H1 (cell line): Measurements from ENCODE around the gene ZNF846. TPM values are rescaled to one million over a fixed set of nuclear protein-coding genes. Genes with fewer than 3 reads are reported as not detected.

Source experiments
- CTCF ChIA-PET: fragments of 300-600 bp; sonication (Branson Sonifier 250); formaldehyde crosslinking; loops from one replicate; lab custom pipeline; 2021; ENCODE audit not compliant: partially characterized antibody; lab: Charles Lee
- POLR2A ChIA-PET: fragments of 300-600 bp; sonication (Branson Sonifier 250); formaldehyde crosslinking; loops from one replicate; lab custom pipeline; 2021; ENCODE audit warnings: inconsistent platforms; ENCODE audit not compliant: partially characterized antibody; lab: Charles Lee
- DNase-seq, 2 experiments: peaks; one replicate each; pipeline versions ENCODE4 v3.0.0 to v3.0.0-alpha.2; 2010 to 2022; ENCODE audit warnings: low spot score in 2 of 2, low read depth in 1 of 2, mixed read lengths in 1 of 2
- FAIRE-seq: peaks from 2 replicates; lab custom pipeline; 2011; peaks lifted over from hg19 to GRCh38; lab: Jason Lieb, UNC
- H2AFZ ChIP-seq: 2 replicates; pipeline ENCODE4 v1.8.1; 2012; ENCODE audit warnings: low read length, inconsistent platforms
- H2AK5ac ChIP-seq: 2 replicates; pipeline ENCODE4 v1.6.1; 2013; ENCODE audit warnings: low read depth, low read length
- H2BK120ac ChIP-seq: replicated peaks from 2 replicates; pipeline ENCODE3; 2013; ENCODE audit warnings: low read depth, low read length, inconsistent platforms
- H2BK12ac ChIP-seq: 2 replicates; pipeline ENCODE4 v1.6.1; 2013; ENCODE audit warnings: low read depth, low read length
- H2BK15ac ChIP-seq: 2 replicates; pipeline ENCODE4 v1.6.1; 2013; ENCODE audit warnings: low read length
- H2BK20ac ChIP-seq: 2 replicates; pipeline ENCODE4 v1.6.1; 2013; ENCODE audit warnings: low read length
- H2BK5ac ChIP-seq: 2 replicates; pipeline ENCODE4 v1.6.1; 2013; ENCODE audit warnings: low read depth, low read length
- H3K14ac ChIP-seq: 2 replicates; pipeline ENCODE4 v1.6.1; 2013; ENCODE audit warnings: inconsistent platforms; ENCODE audit not compliant: insufficient read length
- H3K18ac ChIP-seq: 2 replicates; pipeline ENCODE4 v1.6.1; 2013; ENCODE audit warnings: low read length; ENCODE audit errors: extremely low read depth
- H3K23ac ChIP-seq: 2 replicates; pipeline ENCODE4 v1.6.1; 2013; ENCODE audit warnings: inconsistent platforms; ENCODE audit not compliant: insufficient read length
- H3K23me2 ChIP-seq: 2 replicates; pipeline ENCODE4 v1.6.1; 2013; ENCODE audit warnings: low read depth, low read length
- H3K27ac ChIP-seq: 2 replicates; pipeline ENCODE4 v1.6.1; 2011; ENCODE audit warnings: low read depth, low read length, inconsistent platforms
- H3K27me3 ChIP-seq, 4 experiments: replicated peaks in 1 of 4; 1 replicate in 1 of 4; 2 replicates in 3 of 4; pipeline versions ENCODE4 v1.6.1 to v1.8.1; 2011 to 2013; ENCODE audit warnings: low read length in 3 of 4, mild to moderate bottlenecking in 3 of 4, inconsistent platforms in 2 of 4, mixed read lengths in 2 of 4, moderate library complexity in 1 of 4; ENCODE audit not compliant: control insufficient read depth in 3 of 4, insufficient read depth in 3 of 4; ENCODE audit errors: extremely low read depth in 1 of 4
- H3K36me3 ChIP-seq, 4 experiments: 2 replicates each; pipeline versions ENCODE4 v1.6.1 to v1.8.1; 2011 to 2013; ENCODE audit warnings: mild to moderate bottlenecking in 4 of 4, low read length in 3 of 4, moderate library complexity in 2 of 4, control low read depth in 1 of 4, inconsistent platforms in 1 of 4; ENCODE audit not compliant: insufficient read depth in 4 of 4, control insufficient read depth in 2 of 4
- H3K4ac ChIP-seq: replicated peaks from 2 replicates; pipeline ENCODE3; 2013; ENCODE audit warnings: low read length, low read depth, mixed read lengths, inconsistent platforms; ENCODE audit not compliant: insufficient read length
- H3K4me1 ChIP-seq, 4 experiments: replicated peaks in 1 of 4; 1 replicate in 1 of 4; 2 replicates in 3 of 4; pipeline versions ENCODE4 v1.6.1 to v1.8.1; 2011 to 2013; ENCODE audit warnings: low read length in 3 of 4, inconsistent platforms in 2 of 4, mixed read lengths in 1 of 4; ENCODE audit not compliant: insufficient read depth in 4 of 4, control insufficient read depth in 3 of 4
- H3K4me2 ChIP-seq, 2 experiments: 2 replicates each; pipeline versions ENCODE4 v1.6.1 to v1.8.1; 2011 to 2013; ENCODE audit warnings: low read depth in 2 of 2, low read length in 2 of 2, control low read depth in 1 of 2, inconsistent platforms in 1 of 2, mild to moderate bottlenecking in 1 of 2; ENCODE audit not compliant: insufficient read depth in 1 of 2
- H3K4me3 ChIP-seq, 4 experiments: fragments of 200-600, 300-600 bp in 1 of 4; sonication (generic), shearing (Covaris generic), sonication (Bioruptor Twin) in 1 of 4; 2 replicates each; pipeline versions ENCODE4 v1.5.1 to v1.8.1; 2011 to 2016; ENCODE audit warnings: low read length in 4 of 4, low read depth in 3 of 4, control low read depth in 2 of 4, inconsistent platforms in 2 of 4, mild to moderate bottlenecking in 2 of 4, mixed read lengths in 1 of 4, moderate library complexity in 1 of 4; ENCODE audit not compliant: insufficient read depth in 2 of 4; ENCODE audit errors: extremely low read depth in 1 of 4
- H3K56ac ChIP-seq: replicated peaks from 2 replicates; pipeline ENCODE3; 2013; ENCODE audit warnings: low read depth, mild to moderate bottlenecking, mixed read lengths, low read length, inconsistent platforms; ENCODE audit not compliant: insufficient read length
- H3K79me1 ChIP-seq: 2 replicates; pipeline ENCODE4 v1.6.1; 2013; ENCODE audit warnings: low read depth, low read length, control low read depth
- H3K79me2 ChIP-seq, 2 experiments: 2 replicates each; pipeline versions ENCODE4 v1.6.1 to v1.8.1; 2012 to 2013; ENCODE audit warnings: low read length in 2 of 2, mild to moderate bottlenecking in 2 of 2, inconsistent platforms in 1 of 2; ENCODE audit not compliant: insufficient read depth in 2 of 2, control insufficient read depth in 1 of 2
- H3K9ac ChIP-seq, 4 experiments: replicated peaks in 1 of 4; 1 replicate in 1 of 4; 2 replicates in 3 of 4; pipeline versions ENCODE4 v1.6.1 to v1.8.1; 2011 to 2013; ENCODE audit warnings: low read depth in 3 of 4, low read length in 3 of 4, control low read depth in 2 of 4, mild to moderate bottlenecking in 2 of 4, moderate library complexity in 2 of 4, inconsistent platforms in 1 of 4; ENCODE audit errors: extremely low read depth in 1 of 4
- H3K9me3 ChIP-seq, 2 experiments: 2 replicates each; pipeline versions ENCODE4 v1.6.1 to v1.8.1; 2012 to 2013; ENCODE audit warnings: mild to moderate bottlenecking in 2 of 2, moderate library complexity in 2 of 2, control low read depth in 1 of 2, inconsistent platforms in 1 of 2, low read depth in 1 of 2, low read length in 1 of 2, mixed read lengths in 1 of 2; ENCODE audit not compliant: insufficient read depth in 2 of 2
- H4K20me1 ChIP-seq, 2 experiments: replicated peaks in 1 of 2; 2 replicates each; pipeline versions ENCODE3 to v1.8.1; 2011 to 2013; ENCODE audit warnings: inconsistent platforms in 2 of 2, low read length in 2 of 2, mild to moderate bottlenecking in 1 of 2; ENCODE audit not compliant: insufficient read depth in 2 of 2, control insufficient read depth in 1 of 2
- H4K5ac ChIP-seq: 2 replicates; pipeline ENCODE4 v1.6.1; 2013; ENCODE audit warnings: low read length, low read depth, mixed read lengths, inconsistent platforms; ENCODE audit not compliant: insufficient read length
- H4K8ac ChIP-seq: 2 replicates; pipeline ENCODE4 v1.8.0; 2013; ENCODE audit warnings: mild to moderate bottlenecking, moderate library complexity, low read length, inconsistent platforms; ENCODE audit not compliant: insufficient read depth; ENCODE audit errors: extremely low read depth
- H4K91ac ChIP-seq: replicated peaks from 2 replicates; pipeline ENCODE3; 2013; ENCODE audit warnings: low read length, mixed read lengths, inconsistent platforms; ENCODE audit not compliant: insufficient read length
- EZH2 ChIP-seq: fragments of 200-600 bp; sonication (generic); IDR thresholded peaks from 2 replicates; pipeline ENCODE4 v1.7.1; 2012; ENCODE audit warnings: low read depth, mild to moderate bottlenecking, moderate library complexity, low read length, inconsistent platforms; ENCODE audit not compliant: severe bottlenecking
- GABPA ChIP-seq: IDR thresholded peaks from 2 replicates; pipeline ENCODE4 v1.6.1; 2011; ENCODE audit warnings: mild to moderate bottlenecking, low read length, moderate library complexity, borderline replicate concordance; ENCODE audit not compliant: insufficient read depth
- HDAC2 ChIP-seq, 2 experiments: fragments of 300-600 bp in 1 of 2; sonication (generic) in 1 of 2; IDR thresholded peaks; 2 replicates each; pipeline ENCODE4 v1.6.1; 2011 to 2012; ENCODE audit warnings: low read depth in 2 of 2, low read length in 2 of 2, mild to moderate bottlenecking in 2 of 2, moderate library complexity in 2 of 2, borderline replicate concordance in 1 of 2, inconsistent platforms in 1 of 2
- JUN ChIP-seq: IDR thresholded peaks from 2 replicates; pipeline ENCODE4 v1.6.1; 2011; ENCODE audit warnings: low read depth, mild to moderate bottlenecking, improper control_type of control experiment, low read length
- RBBP5 ChIP-seq: IDR thresholded peaks from 2 replicates; pipeline ENCODE4 v1.7.1; 2012; ENCODE audit warnings: low read depth, mild to moderate bottlenecking, inconsistent platforms, low read length, moderate library complexity, borderline replicate concordance
- RFX5 ChIP-seq: IDR thresholded peaks from 2 replicates; pipeline ENCODE4 v1.6.1; 2011; ENCODE audit warnings: low read depth, low read length, improper control_type of control experiment, borderline replicate concordance
- YY1 ChIP-seq: IDR thresholded peaks from 2 replicates; pipeline ENCODE4 v1.6.1; 2011; ENCODE audit warnings: low read depth, mild to moderate bottlenecking, low read length
- WGBS, 2 experiments: shearing (Covaris generic) in 1 of 2; methylation state at CpG; one replicate each; pipeline versions ENCODE4 v1.1.6 to v1.1.7; 2013 to 2015; ENCODE audit warnings: low lambda C conversion rate in 2 of 2, mixed read lengths in 2 of 2, inconsistent platforms in 1 of 2, low coverage in 1 of 2, missing lambda C conversion rate in 1 of 2; ENCODE audit not compliant: insufficient replicate concordance in 2 of 2, insufficient coverage in 1 of 2, insufficient read length in 1 of 2; ENCODE audit errors: extremely low coverage in 1 of 2, missing lambda C conversion rate in 1 of 2; 5-methylcytosine and 5-hydroxymethylcytosine counted together
- polyA plus RNA-seq, 7 experiments: library from polyadenylated mRNA; depleted of rRNA in 3 of 7; stranded (reverse) in 5 of 7; unstranded in 2 of 7; fragments of >200 nt in 5 of 7; fragments of 200-250 nt in 2 of 7; gene quantifications; 1 replicate in 5 of 7; 2 replicates in 1 of 7; 4 replicates in 1 of 7; pipeline versions ENCODE4 v1.2.1 to v1.2.3, GENCODE V29; 2011 to 2013; ENCODE audit warnings: missing spikeins in 2 of 7, mixed read lengths in 2 of 7
- total RNA-seq: library from RNA; stranded (reverse); fragmentation: NEBNext Ultra II Directional; extraction: Animal tissue kit (Norgen Biotek cat#: 25700); gene quantifications from 2 replicates; pipeline ENCODE4 v1.2.1, GENCODE V29; 2021

Gene ZNF846
- total and polyA plus RNA-seq, 2 of the 8 experiments (the other 6 are each of a cell fraction or from before 2014, with no cell fraction given) = 4.5 to 9.0 TPM

DNA sequence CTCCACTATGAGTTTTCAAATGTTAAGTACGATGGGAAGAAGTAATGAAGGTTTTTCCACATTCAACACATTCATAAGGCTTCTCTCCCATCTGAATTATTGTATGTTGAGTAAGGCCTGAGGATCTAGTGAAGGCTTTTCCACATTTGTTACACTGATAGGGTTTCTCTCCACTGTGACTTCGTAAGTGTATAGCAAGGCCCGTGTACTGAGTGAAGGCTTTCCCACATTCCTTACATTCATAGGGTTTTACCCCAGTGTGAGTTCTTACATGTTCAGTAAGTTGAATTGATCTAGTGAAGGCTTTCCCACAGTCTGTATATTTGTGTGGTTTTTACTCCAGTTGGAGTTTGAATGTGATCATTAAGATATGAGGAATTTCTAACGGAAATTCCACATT lies 44.4 kb downstream of the ZNF846 start:
- peaks cover 0 to 6% (median 3%) of the 10 kb centered on the region in 4 experiments; a peak in 4 of 7 replicates for H3K4me1 ChIP-seq
- H3K36me3 ChIP-seq = no peaks in the 10 kb centered on the region
- H4K5ac ChIP-seq = no peak overlapping the region
- no peak overlapping the region for H4K8ac ChIP-seq
- no peak overlapping the region for H3K4ac ChIP-seq
- H2BK20ac ChIP-seq = no peak overlapping the region
- no peak overlapping the region for H3K4me2 ChIP-seq
- H2BK5ac ChIP-seq = no peak overlapping the region
- no peak overlapping the region for H2AFZ ChIP-seq
- no peak overlapping the region for H2BK15ac ChIP-seq
- no peak overlapping the region for H2AK5ac ChIP-seq
- no peak overlapping the region for H3K56ac ChIP-seq
- WGBS, 2 experiments = 95% methylated on average over 4 of the region's 4 CpGs; no CpG with 5 or more reads in 1 of the 2 experiments
- no peak overlapping the region for H3K4me3 ChIP-seq
- no peak overlapping the region for H2BK12ac ChIP-seq
- no peaks in the 10 kb centered on the region for H3K79me2 ChIP-seq
- H3K27me3 ChIP-seq = no peaks in the 10 kb centered on the region
- H3K9ac ChIP-seq = no peak overlapping the region
- DNase-seq (no peak), FAIRE-seq (no peak)
- CTCF ChIA-PET = no interaction called here
- no peaks in the 10 kb centered on the region for H4K20me1 ChIP-seq
- H3K14ac ChIP-seq = no peak overlapping the region
- H3K79me1 ChIP-seq = no peaks in the 10 kb centered on the region
- POLR2A ChIA-PET = interaction anchor here (0.9 kb wide), 1 partner anchor 87 kb away, joined by 3 read pairs; no protein-coding TSS in a partner anchor
- no peak overlapping the region for H3K27ac ChIP-seq
- H3K9me3 ChIP-seq = peaks cover 5 to 13% of the 10 kb centered on the region in 2 experiments; a peak in 3 of 4 replicates
- no peak overlapping the region for H3K23ac ChIP-seq
- H4K91ac ChIP-seq = no peak overlapping the region
- no peaks in the 10 kb centered on the region for H3K23me2 ChIP-seq
- H2BK120ac ChIP-seq = no peak overlapping the region
- no peak overlapping the region for H3K18ac ChIP-seq
- TF ChIP-seq RFX5 (no peak), HDAC2 (IDR thresholded peaks at IDR 0.05; ENCODE audit: borderline replicate concordance in 1 of 2, low read depth in 2 of 2, low read length in 2 of 2) (no peak), YY1 (no peak), RBBP5 (no peak), GABPA (no peak), EZH2 (no peak), JUN (no peak)
